Memory B cell (primary cell): ENCODE results near the gene PDE6H.

Source experiments
- ATAC-seq: fragments of 150-1000 bp; cut with Tn5 transposase; 2 replicates; pipeline ENCODE4 v1.10.0; 2021; ENCODE audit warnings: low read depth, mild to moderate bottlenecking, moderate library complexity
- DNase-seq, 2 donors: peaks; one replicate each; pipeline ENCODE4 v3.0.0; 2022; ENCODE audit warnings: low spot score in 2 of 2
- H3K27ac Mint-ChIP-seq: one replicate; pipeline ENCODE4 v1.8.0; 2022; ENCODE audit warnings: mild to moderate bottlenecking, moderate library complexity, mixed read lengths
- H3K27me3 Mint-ChIP-seq: one replicate; pipeline ENCODE4 v1.8.0; 2022; ENCODE audit warnings: mixed read lengths
- H3K36me3 Mint-ChIP-seq: one replicate; pipeline ENCODE4 v1.8.0; 2022; ENCODE audit warnings: mild to moderate bottlenecking, mixed read lengths
- H3K4me1 Mint-ChIP-seq: one replicate; pipeline ENCODE4 v1.8.0; 2022; ENCODE audit warnings: mixed read lengths
- H3K4me3 Mint-ChIP-seq: one replicate; pipeline ENCODE4 v1.8.0; 2022; ENCODE audit warnings: mild to moderate bottlenecking, moderate library complexity, mixed read lengths
- H3K9me3 Mint-ChIP-seq: one replicate; pipeline ENCODE4 v1.8.0; 2022; ENCODE audit warnings: mixed read lengths

Gene PDE6H

DNA sequence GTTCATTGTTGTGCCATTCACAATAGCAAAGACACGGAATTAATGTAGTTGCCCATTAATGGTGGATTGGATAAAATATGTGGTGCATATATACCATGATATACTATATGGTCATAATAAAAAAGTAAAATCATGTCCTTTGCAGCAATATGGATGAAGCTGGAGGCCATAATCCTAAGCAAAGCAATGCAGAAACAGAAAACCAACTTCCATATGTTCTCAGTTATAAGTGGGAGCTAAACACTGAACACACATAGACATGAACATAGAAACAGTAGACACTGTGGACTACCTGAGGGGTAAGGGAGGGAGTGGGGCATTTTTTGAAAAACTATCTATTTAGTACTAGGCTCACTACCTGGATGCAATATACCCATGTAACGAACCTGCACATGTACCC, 31.5 kb upstream of the PDE6H start:
- ATAC-seq (no peak), DNase-seq (no peak)
- Mint-ChIP-seq H3K4me1 (peaks cover 31% of the 10 kb centered on the region), H3K27ac (no peak overlapping the region), H3K9me3 (peaks cover 3% of the 10 kb centered on the region), H3K36me3 (peaks cover 56% of the 10 kb centered on the region), H3K27me3 (no peaks in the 10 kb centered on the region), H3K4me3 (no peak overlapping the region)

DNA sequence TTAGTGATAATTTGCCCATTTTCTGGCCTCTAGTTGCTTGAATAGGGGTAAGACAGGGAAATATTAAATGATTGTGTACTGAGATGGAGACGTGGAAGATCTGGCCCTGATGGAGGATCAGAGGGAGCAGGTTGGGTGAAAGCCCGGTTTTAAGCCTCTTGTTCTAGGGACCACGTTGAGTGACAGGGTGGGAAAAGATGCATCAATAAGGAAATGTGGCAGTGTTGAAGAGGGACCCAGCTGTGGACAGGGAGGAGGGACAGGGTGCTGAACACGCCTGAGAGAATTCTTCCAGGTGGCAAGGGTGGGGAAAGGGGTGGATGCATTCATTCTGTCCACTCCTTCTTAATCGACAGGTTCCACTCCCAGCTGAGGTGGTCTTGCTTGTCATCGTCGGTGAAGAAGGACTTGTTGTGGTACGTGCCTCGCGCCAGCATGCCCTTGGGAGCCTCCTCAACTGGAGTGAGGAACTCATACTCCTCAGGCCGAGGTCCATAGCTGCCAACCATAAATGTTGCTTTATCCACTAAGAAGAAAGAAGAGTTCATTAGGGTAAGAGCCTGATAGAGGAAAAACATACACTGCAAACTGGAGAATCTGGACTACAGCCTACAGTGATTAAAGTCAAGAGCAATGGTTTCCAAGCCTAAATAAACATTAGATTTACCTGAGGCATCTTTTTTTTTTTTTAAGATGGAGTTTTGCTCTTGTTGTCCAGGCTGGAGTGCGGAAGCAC, 30.5 kb upstream of the PDE6H start:
- peaks cover 54% of the 10 kb centered on the region for H3K36me3 Mint-ChIP-seq
- H3K9me3 Mint-ChIP-seq: peaks cover 3% of the 10 kb centered on the region
- no peaks in the 10 kb centered on the region for H3K27me3 Mint-ChIP-seq
- H3K4me1 Mint-ChIP-seq: peaks cover 32% of the 10 kb centered on the region
- H3K4me3 Mint-ChIP-seq: no peak overlapping the region
- ATAC-seq: no peak
- H3K27ac Mint-ChIP-seq: peak overlapping the region; percentile 3
- DNase-seq: no peak

DNA sequence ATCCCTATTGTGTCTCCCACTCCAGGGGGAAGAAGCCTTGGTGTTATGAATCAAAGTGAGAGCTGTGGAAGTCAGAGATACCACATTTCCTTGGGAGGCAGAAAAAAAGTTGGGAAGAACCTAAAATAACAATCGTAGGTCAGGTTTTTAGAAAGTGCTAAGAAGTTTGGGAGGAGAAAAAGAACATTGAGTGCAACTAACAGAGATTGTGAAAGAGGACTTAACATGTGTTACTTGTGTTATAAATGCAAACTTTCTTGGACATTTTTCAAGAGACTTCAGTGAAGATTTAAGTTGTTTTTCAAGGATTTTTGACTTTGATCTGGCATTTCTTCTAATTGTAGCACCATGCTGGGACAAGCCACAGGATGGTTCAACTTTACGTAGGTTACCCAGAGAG, 26.7 kb upstream of the PDE6H start:
- Mint-ChIP-seq H3K27me3 (no peaks in the 10 kb centered on the region), H3K4me1 (peaks cover 40% of the 10 kb centered on the region), H3K9me3 (no peaks in the 10 kb centered on the region), H3K4me3 (no peak overlapping the region), H3K27ac (peak overlapping the region; percentile 76), H3K36me3 (peaks cover 58% of the 10 kb centered on the region)
- DNase-seq (no peak), ATAC-seq (no peak)

DNA sequence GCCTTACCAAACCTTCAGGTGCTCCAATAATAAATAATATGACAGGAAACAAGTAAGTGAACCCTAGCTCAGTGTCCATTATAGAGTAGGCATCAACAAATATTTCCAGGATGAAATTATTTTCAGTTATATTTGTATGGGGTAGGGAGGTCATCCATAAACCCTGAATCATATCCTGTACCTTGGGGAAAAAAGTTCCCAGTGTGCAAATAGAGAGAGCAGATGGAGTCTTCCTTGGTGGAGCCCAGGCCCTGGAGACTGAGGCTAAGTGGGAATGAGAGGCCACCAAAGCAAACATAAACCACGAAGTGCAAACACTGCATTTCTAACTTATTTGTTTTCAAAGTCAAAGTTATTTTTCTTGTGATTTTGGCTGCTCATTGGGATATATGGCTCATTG, 26.0 kb upstream of the PDE6H start:
- Mint-ChIP-seq H3K36me3 (peaks cover 59% of the 10 kb centered on the region), H3K9me3 (no peaks in the 10 kb centered on the region), H3K4me3 (no peak overlapping the region), H3K27ac (peak overlapping the region; percentile 86), H3K27me3 (no peaks in the 10 kb centered on the region), H3K4me1 (peaks cover 46% of the 10 kb centered on the region)
- no peak for DNase-seq
- no peak for ATAC-seq

DNA sequence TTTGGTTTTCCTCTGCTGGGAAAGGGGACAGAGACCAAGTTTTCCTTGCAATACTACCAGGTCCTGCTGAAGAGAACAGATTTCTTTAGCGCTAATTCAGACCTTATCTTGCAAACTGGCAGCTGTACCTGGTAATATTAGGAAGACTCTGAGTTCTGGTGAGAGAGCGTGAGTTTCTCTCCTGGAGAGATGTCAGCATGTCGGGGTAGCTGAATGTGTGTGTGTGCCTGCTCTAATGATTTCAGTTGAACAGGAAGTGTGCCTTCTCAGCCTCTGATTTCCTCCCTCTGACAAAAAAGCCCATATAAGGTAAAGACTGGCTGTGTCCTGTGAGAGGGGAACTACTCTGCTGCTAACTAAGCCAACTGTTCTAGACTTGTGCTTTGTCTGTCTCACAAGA, 24.2 kb upstream of the PDE6H start:
- Mint-ChIP-seq H3K27ac (peak overlapping the region; percentile 99), H3K36me3 (peaks cover 50% of the 10 kb centered on the region), H3K4me1 (peaks cover 56% of the 10 kb centered on the region), H3K9me3 (no peaks in the 10 kb centered on the region), H3K27me3 (no peaks in the 10 kb centered on the region), H3K4me3 (peak overlapping the region; percentile 77)
- peak; percentile 38 to 75 for DNase-seq
- ATAC-seq: peak; percentile 89

DNA sequence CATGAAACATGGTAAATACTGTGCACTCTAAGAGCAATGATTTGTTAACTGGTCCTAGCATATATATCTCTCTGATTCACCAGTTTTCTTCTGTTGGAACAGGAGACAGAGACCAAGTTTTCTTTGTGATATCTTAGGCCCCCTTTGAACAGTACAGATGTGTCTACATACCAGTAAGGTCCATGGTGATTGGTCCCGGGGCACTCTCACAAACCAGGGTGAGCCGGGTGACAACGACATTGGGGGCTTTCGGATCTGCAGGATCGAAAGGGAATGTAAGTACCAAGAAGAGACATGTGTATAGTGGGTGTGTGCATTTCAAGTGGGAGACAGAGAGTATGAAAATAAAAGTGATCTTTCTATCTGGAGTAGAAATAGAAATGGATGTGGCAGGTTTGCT, 23.2 kb upstream of the PDE6H start:
- peaks cover 55% of the 10 kb centered on the region for H3K36me3 Mint-ChIP-seq
- H3K27me3 Mint-ChIP-seq: no peaks in the 10 kb centered on the region
- H3K4me1 Mint-ChIP-seq: peaks cover 64% of the 10 kb centered on the region
- ATAC-seq (no peak), DNase-seq (no peak)
- H3K9me3 Mint-ChIP-seq: no peaks in the 10 kb centered on the region
- peak overlapping the region; percentile 99 for H3K27ac Mint-ChIP-seq
- peak overlapping the region; percentile 52 for H3K4me3 Mint-ChIP-seq

DNA sequence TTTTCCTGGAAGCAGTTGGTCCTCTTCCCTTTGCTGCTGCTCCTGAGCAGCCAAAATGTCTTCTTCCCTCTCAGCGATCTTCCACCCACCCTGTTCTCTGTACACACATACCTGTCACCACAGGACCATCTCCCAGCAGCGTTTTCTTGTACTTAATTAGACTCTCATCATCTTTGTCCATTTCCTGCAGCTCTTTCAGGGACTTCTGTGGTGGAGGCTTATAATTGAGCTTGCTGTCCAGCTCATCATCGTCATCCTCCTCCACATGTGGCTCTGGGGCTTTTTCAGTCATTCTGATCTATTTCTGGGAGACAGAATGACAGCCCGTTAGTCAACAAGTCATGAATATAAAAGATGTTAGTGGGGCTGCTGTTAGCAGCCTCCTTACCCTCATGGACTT, 22.4 kb upstream of the PDE6H start:
- Mint-ChIP-seq H3K27ac (peak overlapping the region; percentile 99), H3K27me3 (no peaks in the 10 kb centered on the region), H3K36me3 (peaks cover 50% of the 10 kb centered on the region), H3K9me3 (no peaks in the 10 kb centered on the region), H3K4me3 (peak overlapping the region; percentile 52), H3K4me1 (peaks cover 65% of the 10 kb centered on the region)
- DNase-seq: no peak
- ATAC-seq: no peak

DNA sequence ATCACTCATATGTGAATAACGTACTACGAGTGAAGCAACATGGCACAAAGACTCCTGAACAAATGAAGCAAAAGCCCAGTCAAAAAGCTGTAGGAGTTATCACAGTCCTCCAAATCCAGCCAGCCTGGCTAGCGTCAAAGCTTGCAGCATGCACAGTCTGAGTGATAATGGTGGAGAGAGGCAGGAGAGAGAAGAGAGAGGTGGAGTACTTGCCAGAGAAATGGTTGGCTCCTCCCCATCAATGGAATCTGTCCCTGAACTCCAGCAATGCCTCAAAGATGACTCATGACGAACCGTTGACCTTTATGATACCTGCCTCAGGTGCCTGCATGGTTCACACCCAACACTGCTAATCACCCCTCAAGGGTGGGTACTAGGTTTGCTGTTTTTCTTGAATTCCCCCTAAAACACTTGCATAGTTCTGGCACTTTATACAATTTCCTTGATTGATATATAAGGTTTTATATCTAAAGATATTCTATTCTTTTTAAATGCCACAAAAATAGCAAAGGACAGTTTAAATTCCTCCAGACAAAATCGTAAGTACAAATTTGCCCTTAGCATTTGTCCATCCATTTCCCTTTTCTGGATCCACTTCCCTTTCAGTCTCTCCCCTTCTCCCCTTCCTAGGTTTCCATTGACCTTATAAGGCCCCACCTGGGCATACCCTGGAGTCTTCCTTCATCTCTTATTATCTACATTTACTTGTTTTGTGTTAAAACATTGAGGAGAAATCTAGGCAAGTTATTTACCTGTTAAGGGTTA, 21.7 kb upstream of the PDE6H start:
- Mint-ChIP-seq H3K27ac (peak overlapping the region; percentile 99), H3K4me3 (peak overlapping the region; percentile 87), H3K4me1 (peaks cover 65% of the 10 kb centered on the region), H3K36me3 (peaks cover 47% of the 10 kb centered on the region), H3K27me3 (no peaks in the 10 kb centered on the region), H3K9me3 (no peaks in the 10 kb centered on the region)
- DNase-seq (no peak), ATAC-seq (no peak)

DNA sequence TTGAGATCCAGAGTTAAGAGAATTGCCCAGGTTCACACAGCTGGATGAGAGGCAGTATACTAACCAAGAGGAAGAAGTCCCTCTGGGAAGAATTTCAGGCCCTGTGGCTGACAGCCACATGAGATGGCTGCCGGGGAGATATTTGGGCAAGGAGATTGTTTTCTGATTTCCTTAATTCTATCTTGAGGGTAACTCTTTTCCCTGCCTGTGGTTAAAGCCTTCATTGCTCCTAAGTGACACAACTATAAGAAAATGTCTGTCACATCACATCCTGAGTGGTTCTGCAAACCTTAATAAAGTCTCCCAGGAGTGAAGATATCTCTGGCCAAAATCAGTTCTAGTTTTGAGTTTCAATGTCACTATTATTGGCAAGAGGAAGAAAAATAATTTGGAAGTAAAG, 21.0 kb upstream of the PDE6H start:
- peak overlapping the region; percentile 99 for H3K27ac Mint-ChIP-seq
- no peak for DNase-seq
- ATAC-seq: no peak
- H3K4me3 Mint-ChIP-seq: peak overlapping the region; percentile 87
- peaks cover 69% of the 10 kb centered on the region for H3K4me1 Mint-ChIP-seq
- H3K9me3 Mint-ChIP-seq: no peaks in the 10 kb centered on the region
- H3K36me3 Mint-ChIP-seq: peaks cover 45% of the 10 kb centered on the region
- no peaks in the 10 kb centered on the region for H3K27me3 Mint-ChIP-seq

DNA sequence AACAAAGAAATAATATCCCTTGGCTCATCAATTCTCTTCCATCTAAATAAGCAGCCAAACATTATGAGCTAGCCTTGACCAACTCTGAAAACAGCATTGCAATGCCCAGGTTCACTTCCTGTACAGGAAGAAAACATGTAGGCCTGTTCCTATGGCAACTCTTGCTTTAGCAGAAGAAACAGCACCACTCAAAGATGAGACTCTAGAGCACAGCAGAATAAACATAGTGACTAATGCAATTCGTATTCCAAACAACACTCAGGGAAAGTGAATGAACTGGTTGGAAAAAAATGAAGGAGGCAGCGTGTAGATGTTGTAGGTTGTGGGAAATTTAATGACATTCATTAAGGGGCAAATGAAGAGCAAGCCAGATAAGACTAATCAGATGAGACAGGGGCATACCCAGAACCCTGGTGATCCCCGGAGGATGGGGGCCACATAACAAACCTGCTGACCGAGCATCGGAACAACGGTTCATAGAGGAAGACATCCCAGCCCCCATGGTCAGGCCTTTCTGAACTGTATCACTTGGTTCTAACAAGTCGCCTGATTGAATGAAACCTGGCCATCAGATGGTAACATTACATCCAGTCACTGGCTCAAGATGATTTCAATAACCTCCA, 20.4 kb upstream of the PDE6H start:
- no peaks in the 10 kb centered on the region for H3K9me3 Mint-ChIP-seq
- peak overlapping the region; percentile 99 for H3K27ac Mint-ChIP-seq
- H3K4me1 Mint-ChIP-seq: peaks cover 66% of the 10 kb centered on the region
- peak; percentile 71 for ATAC-seq
- DNase-seq: peak; percentile 34 to 51
- peaks cover 43% of the 10 kb centered on the region for H3K36me3 Mint-ChIP-seq
- H3K4me3 Mint-ChIP-seq: peak overlapping the region; percentile 87
- no peaks in the 10 kb centered on the region for H3K27me3 Mint-ChIP-seq

DNA sequence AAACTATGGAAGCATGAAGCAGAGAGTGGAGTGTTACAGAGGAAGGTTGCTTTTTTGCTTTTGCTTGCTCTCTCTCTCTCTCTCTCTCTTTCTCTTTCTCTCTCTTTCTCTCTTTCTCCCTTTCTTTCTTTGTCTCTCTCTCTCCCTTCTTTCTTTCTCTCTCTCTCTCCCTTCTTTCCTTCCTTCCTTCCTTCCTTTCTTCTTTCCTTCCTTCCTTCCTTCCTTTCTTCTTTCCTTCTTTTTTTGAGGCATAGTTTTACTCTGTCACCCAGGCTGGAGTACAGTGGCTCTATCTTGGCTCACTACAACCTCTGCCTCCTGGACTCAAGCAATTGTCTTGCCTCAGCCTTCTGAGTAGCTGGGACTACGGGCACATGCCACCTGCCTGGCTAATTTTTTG, 19.1 kb upstream of the PDE6H start:
- Mint-ChIP-seq H3K36me3 (peaks cover 41% of the 10 kb centered on the region), H3K27ac (peak overlapping the region; percentile 99)
- ATAC-seq: no peak

DNA sequence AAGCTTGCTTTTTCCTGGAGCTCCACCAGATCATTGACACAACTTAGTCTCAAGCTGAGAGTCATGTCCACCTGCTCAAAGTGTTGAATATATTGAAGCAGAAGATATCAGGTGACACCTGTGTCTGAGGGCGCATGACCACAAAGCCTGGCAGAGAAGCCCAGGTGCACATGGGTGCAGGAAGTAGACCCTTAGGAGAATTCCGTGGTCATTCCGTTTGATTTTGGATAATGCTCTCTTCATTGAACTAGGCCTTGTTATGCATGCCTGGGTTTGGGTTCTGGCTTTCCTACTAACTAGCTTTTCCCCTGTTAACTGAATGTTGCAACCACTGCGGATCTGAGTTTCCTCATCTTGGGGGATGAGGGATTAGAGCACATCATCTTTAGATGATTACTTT, 18.6 kb upstream of the PDE6H start:
- Mint-ChIP-seq H3K36me3 (peaks cover 39% of the 10 kb centered on the region), H3K4me3 (peak overlapping the region; percentile 81), H3K4me1 (peaks cover 67% of the 10 kb centered on the region), H3K9me3 (no peaks in the 10 kb centered on the region), H3K27ac (peak overlapping the region; percentile 99), H3K27me3 (no peaks in the 10 kb centered on the region)
- ATAC-seq (peak; percentile 20), DNase-seq (no peak)

More for the DNA sequence above, 19.1 kb upstream of the PDE6H start:
- DNase-seq: no peak
- H3K4me1 Mint-ChIP-seq: peaks cover 69% of the 10 kb centered on the region
- H3K9me3 Mint-ChIP-seq: no peaks in the 10 kb centered on the region
- H3K27me3 Mint-ChIP-seq: no peaks in the 10 kb centered on the region
- peak overlapping the region; percentile 81 for H3K4me3 Mint-ChIP-seq

DNA sequence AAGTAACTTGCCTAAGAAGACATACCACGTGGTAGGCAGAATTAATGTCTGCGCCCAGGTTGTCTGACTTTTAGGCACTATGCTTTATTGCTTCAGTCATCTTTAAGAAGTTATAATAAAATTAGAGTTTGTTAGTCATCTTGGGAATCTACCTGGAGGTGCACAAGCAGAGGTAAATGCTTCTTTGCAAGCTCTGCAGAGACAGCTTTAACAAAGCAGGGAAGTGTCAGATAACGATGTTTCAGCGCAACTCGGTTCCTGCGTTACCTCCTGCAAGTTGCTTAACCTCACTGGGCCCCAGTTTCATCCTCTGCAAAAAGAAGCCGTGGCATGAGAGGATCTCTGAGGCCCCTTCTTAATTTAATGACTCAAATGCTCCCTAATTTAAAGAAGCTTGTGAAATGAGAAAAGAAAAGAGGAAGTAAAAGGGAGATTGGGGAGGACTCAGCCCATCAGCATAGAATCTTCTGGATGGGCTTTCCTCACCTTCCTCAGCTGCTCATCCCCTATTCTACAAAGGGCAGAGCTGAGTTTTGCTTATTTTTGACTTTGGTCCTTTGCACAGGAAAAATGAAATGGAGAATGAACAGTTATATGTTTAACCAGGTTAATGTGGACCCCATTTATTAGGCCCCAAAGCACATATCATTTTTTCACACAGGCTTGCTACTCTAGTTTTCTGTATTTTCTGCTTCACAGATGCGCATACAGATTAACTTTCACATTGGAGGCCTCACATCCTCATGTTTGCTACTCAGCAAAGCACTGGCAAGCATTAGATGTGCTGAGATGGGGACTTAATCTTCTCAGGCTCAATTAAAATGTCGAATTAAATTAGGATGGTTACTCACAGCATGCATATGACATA, 16.6 kb upstream of the PDE6H start:
- peak overlapping the region; percentile 92 for H3K27ac Mint-ChIP-seq
- H3K4me3 Mint-ChIP-seq: peak overlapping the region; percentile 67
- peaks cover 54% of the 10 kb centered on the region for H3K4me1 Mint-ChIP-seq
- H3K27me3 Mint-ChIP-seq: no peaks in the 10 kb centered on the region
- peaks cover 31% of the 10 kb centered on the region for H3K36me3 Mint-ChIP-seq
- no peaks in the 10 kb centered on the region for H3K9me3 Mint-ChIP-seq
- DNase-seq (no peak), ATAC-seq (peak; percentile 5)
